Fibroblast of pulmonary artery (primary cell): ENCODE data around the gene TDRD9.

Source experiments
- DNase-seq: peaks from one replicate; pipeline ENCODE4 v3.0.0-alpha.2; 2010; ENCODE audit warnings: low read depth
- H3K4me3 ChIP-seq: replicated peaks from 2 replicates; pipeline ENCODE4 v1.5.1; 2011; ENCODE audit warnings: low read depth, mild to moderate bottlenecking, control low read depth, low read length, moderate library complexity
- CTCF ChIP-seq: IDR thresholded peaks from 2 replicates; pipeline ENCODE4 v1.5.1; 2011; ENCODE audit warnings: mild to moderate bottlenecking, control low read depth, low read length, inconsistent platforms; ENCODE audit errors: missing control alignments

The TDRD9 gene

GRCh38 chr14:103928011-103928890, at the start of gene TDRD9:
Gene TDRD9, plus strand, starts transcription at chr14:103928456. Its CDS starts 54 bp downstream, at chr14:103928510.
- DNase-seq = no peak
- H3K4me3 ChIP-seq = no peak within 1 kb of the TSS
- TF ChIP-seq CTCF = no peak

GRCh38 chr14:103879118-103879569, 49.1 kb upstream of the TDRD9 start:
- DNase-seq = no peak
- no peak for TF ChIP-seq CTCF
- H3K4me3 ChIP-seq = no peak overlapping the region

DNA sequence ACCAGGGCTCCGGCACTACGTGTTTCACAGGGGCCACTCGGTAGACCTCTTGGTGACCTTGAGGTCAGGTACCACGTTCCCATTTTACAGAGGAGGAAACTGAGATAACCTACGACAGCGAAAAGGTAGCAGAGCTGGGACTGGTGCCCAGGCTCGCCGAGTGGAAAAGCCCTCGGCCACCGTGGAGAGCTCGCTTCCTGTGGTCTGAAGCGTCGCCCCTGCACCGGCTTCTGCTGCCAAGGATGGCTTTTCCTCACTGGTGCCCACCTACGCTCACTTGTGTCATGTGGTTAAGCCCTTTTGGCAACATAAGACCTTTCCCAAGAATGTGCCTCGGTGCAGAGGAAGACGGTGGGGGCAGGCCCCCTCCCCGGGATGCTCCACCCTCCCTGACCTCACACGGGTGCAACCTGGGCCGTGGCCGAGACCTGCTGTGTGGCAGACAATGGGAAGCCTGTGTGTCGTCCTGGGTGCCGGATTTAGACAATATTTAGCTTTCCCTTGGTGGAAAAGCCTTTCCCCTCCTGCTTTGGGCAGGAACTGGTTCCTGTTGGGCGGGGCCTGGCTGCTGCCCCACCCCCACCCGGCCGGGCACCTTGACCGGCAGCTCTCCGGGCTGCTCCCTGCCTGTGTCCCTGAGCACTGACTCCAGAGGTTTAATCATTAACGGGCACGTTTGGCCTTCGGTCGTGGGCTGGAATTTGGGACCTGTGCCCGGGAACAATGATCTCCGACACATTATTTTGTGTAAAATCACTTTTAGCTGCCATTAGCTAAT, 48.5 kb upstream of the TDRD9 start:
- peak overlapping the region; percentile 24 for H3K4me3 ChIP-seq
- no peak for TF ChIP-seq CTCF
- no peak for DNase-seq

GRCh38 chr14:103880348-103881267, 47.6 kb upstream of the TDRD9 start:
- H3K4me3 ChIP-seq = peak overlapping the region; percentile 24
- peak; percentile 79 for DNase-seq

GRCh38 chr14:103881268-103882201, 46.7 kb upstream of the TDRD9 start:
- no peak for TF ChIP-seq CTCF
- no peak overlapping the region for H3K4me3 ChIP-seq
- no peak for DNase-seq

More at GRCh38 chr14:103880348-103881267, 47.6 kb upstream of the TDRD9 start:
- no peak for TF ChIP-seq CTCF
